Trophoblast cell (in vitro differentiated cells and primary cell): ENCODE results near the gene TOX2.

Experiments
- DNase-seq, 2 donors: peaks; one replicate each; pipeline ENCODE4 v3.0.0-alpha.2; 2016
- H2AFZ ChIP-seq: 2 replicates; pipeline ENCODE4 v1.6.1; 2013; ENCODE audit warnings: low read length, moderate library complexity, mild to moderate bottlenecking; ENCODE audit not compliant: insufficient read depth, poor library complexity
- H2AK5ac ChIP-seq: 2 replicates; pipeline ENCODE4 v1.6.1; 2013; ENCODE audit warnings: mild to moderate bottlenecking, low read length
- H2BK120ac ChIP-seq: 2 replicates; pipeline ENCODE4 v1.6.1; 2013; ENCODE audit warnings: low read length, mild to moderate bottlenecking, moderate library complexity; ENCODE audit not compliant: insufficient read depth, poor library complexity
- H2BK12ac ChIP-seq: 2 replicates; pipeline ENCODE4 v1.6.1; 2013; ENCODE audit warnings: mild to moderate bottlenecking, low read length, moderate library complexity
- H2BK5ac ChIP-seq: 2 replicates; pipeline ENCODE4 v1.6.1; 2013; ENCODE audit warnings: low read length, low read depth, moderate library complexity, mild to moderate bottlenecking; ENCODE audit not compliant: poor library complexity
- H3K14ac ChIP-seq: 2 replicates; pipeline ENCODE4 v1.6.1; 2013; ENCODE audit warnings: mild to moderate bottlenecking, low read length
- H3K18ac ChIP-seq: 2 replicates; pipeline ENCODE4 v1.6.1; 2013; ENCODE audit warnings: mild to moderate bottlenecking, low read length
- H3K23ac ChIP-seq: 2 replicates; pipeline ENCODE4 v1.6.1; 2013; ENCODE audit warnings: low read length
- H3K27ac ChIP-seq: 2 replicates; pipeline ENCODE4 v1.5.1; 2013; ENCODE audit warnings: low read depth, mild to moderate bottlenecking, inconsistent platforms, low read length, moderate library complexity
- H3K27me3 ChIP-seq: 2 replicates; pipeline ENCODE4 v1.6.1; 2013; ENCODE audit warnings: inconsistent platforms, mild to moderate bottlenecking, low read length, moderate library complexity; ENCODE audit not compliant: insufficient read depth
- H3K36me3 ChIP-seq, 2 experiments: 1 replicate in 1 of 2; 2 replicates in 1 of 2; pipeline ENCODE4 v1.6.1; 2013; ENCODE audit warnings: low read length in 2 of 2, mild to moderate bottlenecking in 2 of 2, moderate library complexity in 1 of 2; ENCODE audit not compliant: insufficient read depth in 2 of 2, control insufficient read depth in 1 of 2
- H3K4ac ChIP-seq: 2 replicates; pipeline ENCODE4 v1.6.1; 2013; ENCODE audit warnings: low read depth, mild to moderate bottlenecking, low read length, moderate library complexity
- H3K4me1 ChIP-seq, 2 experiments: 1 replicate in 1 of 2; 2 replicates in 1 of 2; pipeline ENCODE4 v1.6.1; 2013; ENCODE audit warnings: low read length in 2 of 2, mild to moderate bottlenecking in 2 of 2, moderate library complexity in 1 of 2; ENCODE audit not compliant: insufficient read depth in 2 of 2, control insufficient read depth in 1 of 2
- H3K4me2 ChIP-seq: 2 replicates; pipeline ENCODE4 v1.6.1; 2013; ENCODE audit warnings: inconsistent platforms, mild to moderate bottlenecking, low read length, moderate library complexity
- H3K4me3 ChIP-seq: 2 replicates; pipeline ENCODE4 v1.5.1; 2013; ENCODE audit warnings: mild to moderate bottlenecking, low read depth, low read length, inconsistent platforms
- H3K79me1 ChIP-seq: one replicate; pipeline ENCODE4 v1.6.1; 2013; ENCODE audit warnings: low read length
- H3K79me2 ChIP-seq: 2 replicates; pipeline ENCODE4 v1.6.1; 2013; ENCODE audit warnings: low read length, mild to moderate bottlenecking; ENCODE audit not compliant: control insufficient read depth, insufficient read depth, poor library complexity
- H3K9ac ChIP-seq: 2 replicates; pipeline ENCODE4 v1.6.1; 2013; ENCODE audit warnings: mild to moderate bottlenecking, low read length
- H3K9me3 ChIP-seq: 2 replicates; pipeline ENCODE4 v1.6.1; 2013; ENCODE audit warnings: low read depth, mild to moderate bottlenecking, control low read depth, inconsistent platforms, low read length; ENCODE audit not compliant: insufficient read depth
- H4K12ac ChIP-seq: 2 replicates; pipeline ENCODE4 v1.6.1; 2013; ENCODE audit warnings: low read depth, mild to moderate bottlenecking, low read length, moderate library complexity
- H4K8ac ChIP-seq: 2 replicates; pipeline ENCODE4 v1.6.1; 2013; ENCODE audit warnings: low read depth, mild to moderate bottlenecking, low read length, moderate library complexity
- H4K91ac ChIP-seq: one replicate; pipeline ENCODE4 v1.6.1; 2013; ENCODE audit warnings: low read depth, mild to moderate bottlenecking, low read length, moderate library complexity
- WGBS: extraction: QIAGEN DNeasy Blood & Tissue Kit; methylation state at CpG from one replicate; pipeline ENCODE4 v1.1.7; 2013; ENCODE audit warnings: missing lambda C conversion rate; ENCODE audit not compliant: insufficient read length, insufficient coverage; ENCODE audit errors: extremely low coverage; 5-methylcytosine and 5-hydroxymethylcytosine counted together

The TOX2 gene

DNA sequence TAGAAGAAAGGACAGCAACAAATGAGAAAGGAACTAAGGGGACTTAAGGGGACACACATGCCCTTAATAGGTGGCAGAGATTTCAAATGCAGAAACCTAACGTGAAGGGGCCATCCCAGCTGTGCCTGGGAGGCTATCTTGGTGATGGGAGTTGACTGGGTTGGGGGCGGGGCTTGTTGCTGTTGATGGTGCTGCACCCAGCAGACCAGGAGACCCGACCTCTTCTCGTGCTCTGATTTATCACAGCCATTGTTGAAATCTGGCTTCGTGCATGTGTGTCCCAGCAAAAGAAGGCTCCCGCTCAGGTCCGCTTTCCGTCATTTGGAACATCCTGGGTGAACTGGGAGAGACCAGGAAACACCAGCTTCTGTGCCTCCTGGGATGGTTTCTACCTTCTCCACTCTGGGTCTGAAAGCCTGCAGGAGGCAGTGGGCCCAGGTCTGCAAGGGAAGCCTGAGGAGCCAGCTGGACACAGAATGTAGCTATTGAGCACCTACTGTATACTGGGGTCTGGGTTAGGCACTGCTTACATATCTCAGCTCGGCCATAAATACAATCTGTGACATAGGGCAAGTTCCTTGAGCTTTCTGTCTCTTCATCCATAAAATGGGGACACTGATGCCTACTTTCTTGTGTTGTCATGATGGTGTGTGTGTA is 32.1 kb downstream of the TOX2 start:
- no CpG with 5 or more reads among the region's 9 CpGs for WGBS
- H3K4ac ChIP-seq, result no peak overlapping the region

DNA sequence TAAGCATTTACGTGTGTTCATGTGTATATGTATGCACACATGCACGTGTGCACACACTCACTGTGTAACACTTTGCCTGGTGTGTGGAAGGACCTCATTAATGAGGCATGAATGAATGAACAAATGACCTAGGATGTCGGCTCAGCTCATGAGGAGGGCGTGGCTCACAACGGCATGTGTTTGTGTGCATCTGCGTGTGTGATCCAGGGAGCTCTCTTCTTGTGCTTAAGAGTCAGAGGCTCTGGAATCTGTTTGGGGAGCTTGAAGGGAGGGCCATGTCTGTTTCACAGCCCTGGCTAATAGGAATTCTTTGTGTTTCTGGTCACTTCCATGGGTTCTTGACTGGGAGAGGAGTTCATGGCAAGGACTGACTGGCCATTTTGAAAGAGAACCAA is 32.7 kb downstream of the TOX2 start:
- no peaks in the 10 kb centered on the region for H3K79me1 ChIP-seq
- H3K36me3 ChIP-seq, result no peaks in the 10 kb centered on the region
- H3K27me3 ChIP-seq, result no peaks in the 10 kb centered on the region
- no peak overlapping the region for H3K23ac ChIP-seq
- H2BK12ac ChIP-seq, result no peak overlapping the region
- no peak overlapping the region for H3K4ac ChIP-seq
- H3K9me3 ChIP-seq, result no peaks in the 10 kb centered on the region
- H2BK5ac ChIP-seq, result no peak overlapping the region
- no peak overlapping the region for H3K9ac ChIP-seq
- no peak overlapping the region for H3K27ac ChIP-seq
- H3K14ac ChIP-seq, result no peak overlapping the region
- H3K4me1 ChIP-seq, result no peaks in the 10 kb centered on the region
- H3K4me2 ChIP-seq, result no peak overlapping the region
- no peak overlapping the region for H4K8ac ChIP-seq
- no peak overlapping the region for H2BK120ac ChIP-seq
- H4K12ac ChIP-seq, result no peak overlapping the region
- no peaks in the 10 kb centered on the region for H3K79me2 ChIP-seq
- H3K18ac ChIP-seq, result no peak overlapping the region
- no peak overlapping the region for H3K4me3 ChIP-seq
- no peak for DNase-seq
- no peak overlapping the region for H2AK5ac ChIP-seq
- WGBS, result no CpG with 5 or more reads among the region's 6 CpGs
- H2AFZ ChIP-seq, result no peak overlapping the region
- no peak overlapping the region for H4K91ac ChIP-seq

More for the DNA sequence above, 32.1 kb downstream of the TOX2 start:
- Histone ChIP-seq H2BK12ac (no peak overlapping the region), H2BK5ac (no peak overlapping the region), H3K27me3 (no peaks in the 10 kb centered on the region), H3K79me1 (no peaks in the 10 kb centered on the region), H3K36me3 (no peaks in the 10 kb centered on the region), H3K4me1 (no peaks in the 10 kb centered on the region), H3K18ac (no peak overlapping the region), H2BK120ac (no peak overlapping the region), H2AFZ (no peak overlapping the region), H3K9ac (no peak overlapping the region), H3K27ac (no peak overlapping the region), H4K91ac (no peak overlapping the region), H3K79me2 (no peaks in the 10 kb centered on the region), H4K12ac (no peak overlapping the region), H3K9me3 (no peaks in the 10 kb centered on the region), H3K4me2 (no peak overlapping the region), H4K8ac (no peak overlapping the region), H2AK5ac (no peak overlapping the region), H3K14ac (no peak overlapping the region), H3K4me3 (no peak overlapping the region), H3K23ac (no peak overlapping the region)
- DNase-seq, result no peak

DNA sequence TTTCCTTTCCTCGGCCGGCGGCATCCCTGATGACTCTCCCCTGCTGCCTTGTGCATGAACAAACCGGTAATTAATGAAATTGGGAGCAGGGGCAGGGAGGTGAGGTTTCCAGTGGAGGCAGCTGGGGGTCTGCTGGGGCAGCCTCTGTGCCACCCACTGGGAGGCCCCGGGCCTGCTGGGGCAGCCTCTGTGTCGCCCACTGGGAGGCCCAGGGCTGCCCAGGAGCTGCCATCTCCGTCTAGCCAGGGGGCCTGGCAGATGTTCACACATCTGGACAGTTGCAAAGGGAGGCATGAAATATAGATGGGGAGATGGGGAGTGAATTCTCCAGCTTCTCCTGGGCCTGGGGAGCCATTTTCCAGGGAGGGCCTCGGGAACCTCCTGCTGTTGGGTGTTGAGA is 33.8 kb downstream of the TOX2 start:
- Histone ChIP-seq H3K14ac (no peak overlapping the region), H2BK5ac (no peak overlapping the region), H4K91ac (no peak overlapping the region), H3K4me2 (no peak overlapping the region), H2BK12ac (no peak overlapping the region), H3K79me1 (no peaks in the 10 kb centered on the region), H3K4ac (no peak overlapping the region), H3K9me3 (no peaks in the 10 kb centered on the region), H3K18ac (no peak overlapping the region), H3K4me1 (no peaks in the 10 kb centered on the region), H2AK5ac (no peak overlapping the region), H3K79me2 (no peaks in the 10 kb centered on the region), H3K27me3 (no peaks in the 10 kb centered on the region), H3K36me3 (no peaks in the 10 kb centered on the region), H3K4me3 (no peak overlapping the region), H2AFZ (no peak overlapping the region), H2BK120ac (no peak overlapping the region), H3K9ac (no peak overlapping the region), H3K23ac (no peak overlapping the region), H3K27ac (no peak overlapping the region), H4K8ac (no peak overlapping the region), H4K12ac (no peak overlapping the region)
- WGBS, result no CpG with 5 or more reads among the region's 8 CpGs
- DNase-seq, result no peak

DNA sequence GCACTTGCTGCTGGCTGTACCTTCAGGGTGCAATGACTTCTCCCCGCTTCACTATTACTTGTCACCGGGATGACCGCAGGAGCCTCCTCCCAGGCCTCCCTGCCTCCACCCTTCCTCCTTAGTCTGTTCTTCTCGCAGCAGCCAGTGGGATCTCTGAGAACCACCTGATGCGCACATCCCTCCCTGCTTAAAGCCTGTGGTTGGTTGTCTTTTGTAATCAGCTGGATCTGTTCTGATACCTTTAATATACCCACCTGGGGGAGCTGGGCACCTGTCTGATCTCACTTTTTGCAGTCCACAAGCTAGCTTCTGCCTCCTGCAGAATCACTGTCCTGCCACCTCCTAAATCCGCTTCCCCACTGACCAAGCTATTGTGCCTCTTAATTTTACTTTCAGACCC is 34.6 kb downstream of the TOX2 start:
- H2AFZ ChIP-seq, result no peak overlapping the region
- H3K23ac ChIP-seq, result no peak overlapping the region
- H3K9me3 ChIP-seq, result no peaks in the 10 kb centered on the region
- H3K4me1 ChIP-seq, result no peaks in the 10 kb centered on the region
- H4K91ac ChIP-seq, result no peak overlapping the region
- no peak overlapping the region for H3K4me3 ChIP-seq
- H3K18ac ChIP-seq, result no peak overlapping the region
- H4K8ac ChIP-seq, result no peak overlapping the region
- H3K79me2 ChIP-seq, result no peaks in the 10 kb centered on the region
- no peak overlapping the region for H2BK5ac ChIP-seq
- no peak overlapping the region for H2AK5ac ChIP-seq
- no peaks in the 10 kb centered on the region for H3K36me3 ChIP-seq
- no CpG with 5 or more reads among the region's 6 CpGs for WGBS
- no peak overlapping the region for H3K4ac ChIP-seq
- no peak overlapping the region for H2BK120ac ChIP-seq
- no peak for DNase-seq
- H3K79me1 ChIP-seq, result no peaks in the 10 kb centered on the region
- no peak overlapping the region for H2BK12ac ChIP-seq
- H3K14ac ChIP-seq, result no peak overlapping the region
- no peak overlapping the region for H3K9ac ChIP-seq
- H3K4me2 ChIP-seq, result no peak overlapping the region
- no peak overlapping the region for H4K12ac ChIP-seq
- no peak overlapping the region for H3K27ac ChIP-seq
- no peaks in the 10 kb centered on the region for H3K27me3 ChIP-seq
